Measurements from ENCODE around the gene ELFN1. TPM values are rescaled to one million over a fixed set of nuclear protein-coding genes. Genes with fewer than 3 reads are reported as not detected.

ELFN1 gene
- total RNA-seq, 4 donors from 2014 or later = 0.12 to 1.0 (median 0.46) TPM

- intact Hi-C loops (cut with DNase I; ENCODE audit: low total_unique reads) = loop anchor here (5.0 kb wide), 1 partner anchor 81 kb away; no protein-coding TSS in a partner anchor
- no peak for DNase-seq
Measured at GRCh38 chr7:1646391-1646790, 23.7 kb upstream of the ELFN1 start.

GRCh38 chr7:1646957-1647891, 22.9 kb upstream of the ELFN1 start:
- H3K36me3 ChIP-seq = no peaks in the 10 kb centered on the region
- DNase-seq (peak; percentile 31 to 33), ATAC-seq (peak; percentile 39 to 64)
- no peaks in the 10 kb centered on the region for H3K9me3 ChIP-seq
- no peaks in the 10 kb centered on the region for H3K27me3 ChIP-seq
- peaks cover 34 to 37% of the 10 kb centered on the region in 2 donors for H3K4me1 ChIP-seq
- intact Hi-C loops (cut with DNase I; ENCODE audit: low total_unique reads) = loop anchor here (5.0 kb wide), 1 partner anchor 80 kb away; no protein-coding TSS in a partner anchor
- TF ChIP-seq POLR2A (IDR thresholded peaks at IDR 0.05) = no peak
- TF ChIP-seq, protein P1, sequence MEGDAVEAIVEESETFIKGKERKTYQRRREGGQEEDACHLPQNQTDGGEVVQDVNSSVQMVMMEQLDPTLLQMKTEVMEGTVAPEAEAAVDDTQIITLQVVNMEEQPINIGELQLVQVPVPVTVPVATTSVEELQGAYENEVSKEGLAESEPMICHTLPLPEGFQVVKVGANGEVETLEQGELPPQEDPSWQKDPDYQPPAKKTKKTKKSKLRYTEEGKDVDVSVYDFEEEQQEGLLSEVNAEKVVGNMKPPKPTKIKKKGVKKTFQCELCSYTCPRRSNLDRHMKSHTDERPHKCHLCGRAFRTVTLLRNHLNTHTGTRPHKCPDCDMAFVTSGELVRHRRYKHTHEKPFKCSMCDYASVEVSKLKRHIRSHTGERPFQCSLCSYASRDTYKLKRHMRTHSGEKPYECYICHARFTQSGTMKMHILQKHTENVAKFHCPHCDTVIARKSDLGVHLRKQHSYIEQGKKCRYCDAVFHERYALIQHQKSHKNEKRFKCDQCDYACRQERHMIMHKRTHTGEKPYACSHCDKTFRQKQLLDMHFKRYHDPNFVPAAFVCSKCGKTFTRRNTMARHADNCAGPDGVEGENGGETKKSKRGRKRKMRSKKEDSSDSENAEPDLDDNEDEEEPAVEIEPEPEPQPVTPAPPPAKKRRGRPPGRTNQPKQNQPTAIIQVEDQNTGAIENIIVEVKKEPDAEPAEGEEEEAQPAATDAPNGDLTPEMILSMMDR (IDR thresholded peaks at IDR 0.05 in 4 of 5, conservative IDR thresholded peaks at IDR 0.05 in 1 of 5) = no peak
- in situ Hi-C loops (cut with MboI; ENCODE audit: low sequenced_read_pairs in 4 of 4) = no loop called here
- peak overlapping the region; percentile 27 to 90 (median 78) for H3K27ac ChIP-seq
- peak overlapping the region in 1 of 4 donors; percentile 17 for H3K4me3 ChIP-seq

More at GRCh38 chr7:1646391-1646790, 23.7 kb upstream of the ELFN1 start:
- Histone ChIP-seq H3K4me3 (no peak overlapping the region), H3K4me1 (peaks cover 34 to 37% of the 10 kb centered on the region in 2 donors), H3K9me3 (no peaks in the 10 kb centered on the region), H3K27ac (peak overlapping the region in 2 of 4 donors; percentile 83 to 90), H3K36me3 (no peaks in the 10 kb centered on the region), H3K27me3 (no peaks in the 10 kb centered on the region)
- no peak for ATAC-seq
- TF ChIP-seq POLR2A (IDR thresholded peaks at IDR 0.05) = no peak
- TF ChIP-seq, protein P1 (IDR thresholded peaks at IDR 0.05 in 4 of 5, conservative IDR thresholded peaks at IDR 0.05 in 1 of 5) = no peak
- in situ Hi-C loops (cut with MboI; ENCODE audit: low sequenced_read_pairs in 4 of 4) = no loop called here

GRCh38 chr7:1647961-1648672, 22.0 kb upstream of the ELFN1 start:
- Histone ChIP-seq H3K27me3 (no peaks in the 10 kb centered on the region), H3K9me3 (no peaks in the 10 kb centered on the region), H3K4me3 (peak overlapping the region in 2 of 4 donors; percentile 12 to 19), H3K27ac (peak overlapping the region; percentile 27 to 90 (median 78)), H3K4me1 (peaks cover 34 to 37% of the 10 kb centered on the region in 2 donors), H3K36me3 (no peaks in the 10 kb centered on the region)
- TF ChIP-seq POLR2A (IDR thresholded peaks at IDR 0.05) = peak in 1 of 2 donors; percentile 18
- TF ChIP-seq, protein P1 (IDR thresholded peaks at IDR 0.05 in 4 of 5, conservative IDR thresholded peaks at IDR 0.05 in 1 of 5) = no peak
- intact Hi-C loops (cut with DNase I; ENCODE audit: low total_unique reads) = loop anchor here (1.0 to 5.0 kb wide), 2 partner anchors 10 to 79 kb away; no protein-coding TSS in a partner anchor
- in situ Hi-C loops (cut with MboI; ENCODE audit: low sequenced_read_pairs in 4 of 4) = no loop called here
- ATAC-seq = peak; percentile 91
- DNase-seq = peak; percentile 78 to 80

- no peak for DNase-seq
- Histone ChIP-seq H3K36me3 (no peaks in the 10 kb centered on the region), H3K27me3 (no peaks in the 10 kb centered on the region), H3K4me3 (no peak overlapping the region), H3K4me1 (peaks cover 33 to 34% of the 10 kb centered on the region in 2 donors), H3K27ac (no peak overlapping the region), H3K9me3 (no peaks in the 10 kb centered on the region)
- ATAC-seq = no peak
- in situ Hi-C loops (cut with MboI; ENCODE audit: low sequenced_read_pairs in 4 of 4) = loop anchor here in 1 of 4 donors (25.0 kb wide), 1 partner anchor 562 kb away; no protein-coding TSS in a partner anchor
- TF ChIP-seq POLR2A (IDR thresholded peaks at IDR 0.05) = no peak
- TF ChIP-seq, protein P1 (IDR thresholded peaks at IDR 0.05 in 4 of 5, conservative IDR thresholded peaks at IDR 0.05 in 1 of 5) = no peak
- intact Hi-C loops (cut with DNase I; ENCODE audit: low total_unique reads) = loop anchor here (5.0 kb wide), 1 partner anchor 77 kb away; no protein-coding TSS in a partner anchor
Measured at GRCh38 chr7:1649751-1650326, 20.2 kb upstream of the ELFN1 start.

All from gastrocnemius medialis (tissue), 4 donors.